GM18517 (cell line): Measurements from ENCODE around the gene EYA2.

ENCODE experiments used
- ATAC-seq: cut with Tn5 transposase; IDR thresholded peaks from one replicate; pipeline ENCODE4 v1.9.1; 2021; ENCODE audit warnings: mild to moderate bottlenecking, moderate library complexity; ENCODE audit not compliant: unreplicated experiment

EYA2 gene

DNA sequence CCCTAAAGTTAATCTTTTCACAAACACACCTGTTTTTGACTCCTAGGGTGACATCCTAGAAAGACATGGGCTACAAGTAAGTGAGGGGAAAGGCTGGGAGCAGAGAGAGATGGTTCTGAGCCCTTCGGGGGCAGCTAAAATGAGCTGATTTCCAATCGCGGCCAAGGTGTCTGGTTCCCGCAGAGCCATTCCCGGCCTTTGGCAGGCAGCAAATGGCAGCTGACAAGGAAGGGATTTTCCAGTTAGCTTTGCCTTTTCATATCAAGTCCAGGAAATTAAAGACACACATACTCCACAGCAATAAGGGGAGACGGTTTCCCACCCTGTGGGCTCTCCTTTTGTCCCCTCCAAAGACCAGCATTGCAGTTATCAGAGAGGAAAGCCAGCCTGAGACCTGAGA, 233.4 kb downstream of the EYA2 start:
- ATAC-seq, result no peak

DNA sequence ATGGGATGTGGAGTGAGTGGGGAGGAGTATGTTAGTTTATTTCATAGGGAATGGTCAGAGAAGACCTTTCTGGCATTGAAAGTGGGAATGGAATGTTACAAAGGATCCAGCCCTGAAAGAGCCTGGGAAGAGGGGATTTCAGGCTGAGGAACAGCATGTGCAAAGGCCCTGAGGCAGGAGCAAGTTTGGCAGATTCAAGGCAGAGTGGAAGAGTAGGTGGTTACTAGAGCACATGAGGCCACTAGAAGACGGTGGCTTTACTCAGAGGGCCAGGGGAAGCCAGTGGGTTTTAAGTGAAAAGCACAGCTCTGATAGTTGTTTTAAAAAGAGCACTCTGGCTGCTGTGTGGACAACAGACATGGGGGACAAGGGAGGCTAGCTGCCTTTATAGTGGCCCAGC, 234.7 kb downstream of the EYA2 start:
- no peak for ATAC-seq

DNA sequence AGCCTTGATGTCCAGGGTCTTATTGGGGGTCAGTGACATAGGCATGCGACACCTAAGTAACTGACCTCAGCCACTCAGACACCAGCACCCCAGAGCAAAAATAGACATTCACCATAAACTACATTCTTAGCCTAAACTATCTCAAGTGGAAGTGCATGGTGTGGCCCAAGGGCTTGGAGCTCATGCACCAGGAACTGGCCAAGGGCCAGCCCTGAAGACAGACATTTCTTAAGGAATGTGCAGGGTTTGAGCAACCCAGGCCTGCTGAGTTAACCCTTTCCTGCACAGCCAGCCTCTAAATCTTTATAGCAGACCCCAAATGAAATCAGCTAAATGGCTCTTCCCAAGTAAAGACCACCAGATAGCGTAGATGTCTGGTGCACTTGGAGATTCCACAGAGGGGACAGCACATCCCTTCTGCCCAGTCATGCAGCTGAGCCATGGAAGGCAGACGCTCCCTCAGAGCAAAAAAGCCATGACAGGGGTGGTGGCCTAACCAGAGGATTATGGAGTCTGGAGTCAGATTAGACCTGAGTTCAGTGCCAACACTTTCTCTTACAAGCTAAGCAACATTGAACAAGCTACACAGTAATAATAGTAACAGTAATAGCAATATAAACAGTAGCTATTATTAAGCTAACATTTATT, 239.3 kb downstream of the EYA2 start:
- no peak for ATAC-seq

DNA sequence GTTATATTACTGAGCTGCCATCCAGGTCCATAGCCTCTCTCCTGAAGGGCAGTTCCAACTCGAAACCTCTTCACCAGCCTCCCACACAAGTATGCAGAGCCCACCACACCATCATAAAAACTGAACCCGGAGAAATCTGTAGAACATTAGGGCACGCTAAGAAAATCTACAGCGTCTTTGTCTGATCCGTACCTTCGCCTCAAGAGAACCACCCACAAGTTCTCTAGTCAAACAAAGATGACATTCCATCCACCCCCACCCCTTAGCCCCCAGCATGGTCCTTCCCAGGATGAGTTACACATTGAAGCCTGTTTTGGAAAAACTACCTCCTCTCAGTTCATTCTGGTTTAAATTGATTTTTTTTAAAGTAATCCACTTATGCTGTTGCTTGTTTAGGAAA, 242.1 kb downstream of the EYA2 start:
- ATAC-seq, result no peak

DNA sequence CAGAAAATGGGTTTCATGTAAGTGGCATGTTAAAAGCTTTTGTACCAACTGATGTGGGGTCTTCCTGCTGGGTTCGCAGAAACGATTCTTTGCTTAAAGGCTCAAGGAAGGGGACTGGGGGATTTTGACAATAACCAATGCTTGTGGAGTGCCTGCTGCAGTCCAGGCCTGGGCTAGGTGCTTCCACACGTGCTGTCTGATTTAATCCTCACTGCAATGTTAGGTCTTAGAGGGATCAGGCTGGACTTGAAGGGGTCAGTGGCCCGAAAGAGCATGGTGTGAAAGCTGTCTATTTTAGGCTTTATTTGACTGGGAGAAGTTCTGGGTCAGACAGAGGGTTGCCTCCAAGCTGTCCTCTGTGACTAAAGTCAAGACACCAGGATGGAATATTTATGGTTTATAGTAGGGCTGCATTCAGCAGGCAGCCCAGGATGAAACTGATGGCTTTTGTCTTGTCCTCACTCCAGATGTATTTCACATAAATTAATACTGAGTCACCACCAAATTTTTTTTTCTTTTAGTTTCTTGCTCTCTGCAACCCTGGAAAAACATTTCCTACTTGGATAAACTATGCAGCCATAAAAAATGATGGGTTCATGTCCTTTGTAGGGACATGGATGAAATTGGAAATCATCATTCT, 242.7 kb downstream of the EYA2 start:
- ATAC-seq, result no peak

DNA sequence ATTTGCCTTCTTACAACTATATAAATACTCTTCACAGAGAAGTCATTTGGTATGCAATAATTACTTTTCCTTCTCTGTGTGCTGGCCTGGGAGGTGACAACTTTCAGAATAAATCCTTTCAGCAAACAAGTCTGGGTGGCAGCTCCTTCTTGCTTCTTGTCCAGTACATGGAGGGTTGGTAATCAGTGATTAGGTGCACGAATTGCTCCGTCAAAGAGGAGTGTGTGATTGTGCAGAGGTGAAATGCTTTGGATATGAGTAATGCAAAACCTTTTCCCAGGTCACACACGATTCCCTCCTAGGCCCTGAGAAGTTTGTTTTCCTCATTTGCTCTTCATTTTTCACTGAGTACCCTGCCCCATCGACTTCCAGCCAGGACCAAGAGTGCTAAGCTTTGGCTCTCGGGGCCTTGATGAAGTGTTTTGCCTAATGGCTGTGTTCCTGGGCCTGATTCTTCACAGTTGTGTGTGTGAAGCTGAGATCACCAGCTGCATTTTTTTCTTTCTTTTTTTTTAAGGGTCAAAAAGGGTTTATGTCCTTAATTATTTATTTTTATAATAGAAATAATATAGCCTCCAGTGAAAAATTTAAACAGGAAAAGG, 245.4 kb downstream of the EYA2 start:
- ATAC-seq, result no peak

DNA sequence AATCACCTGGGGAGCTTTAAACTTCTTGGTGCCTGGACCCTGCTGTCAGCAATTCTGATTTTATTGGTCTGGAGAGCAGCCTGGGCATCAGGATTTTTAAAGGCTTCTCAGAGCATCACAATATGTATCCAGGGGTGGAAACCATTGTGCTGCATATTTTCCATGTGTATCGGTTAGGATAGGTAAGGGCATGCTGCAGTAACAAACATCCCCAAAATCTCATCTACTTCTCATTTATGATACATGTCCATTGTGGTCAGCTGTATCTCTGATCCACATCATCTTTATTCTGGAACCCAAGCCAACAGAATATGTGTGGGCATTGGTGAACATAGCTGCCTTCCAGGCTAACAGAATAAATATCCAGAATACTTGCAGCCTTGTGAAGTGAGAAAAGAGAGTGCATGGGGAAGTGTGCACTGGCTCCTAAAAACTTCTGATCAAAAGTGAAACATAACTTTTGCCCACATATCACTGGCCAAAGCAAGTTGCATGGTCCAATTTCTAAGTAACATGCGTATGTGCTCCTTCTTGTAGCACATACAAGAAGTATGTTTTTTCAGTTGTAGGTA, 246.8 kb downstream of the EYA2 start:
- ATAC-seq, result no peak

DNA sequence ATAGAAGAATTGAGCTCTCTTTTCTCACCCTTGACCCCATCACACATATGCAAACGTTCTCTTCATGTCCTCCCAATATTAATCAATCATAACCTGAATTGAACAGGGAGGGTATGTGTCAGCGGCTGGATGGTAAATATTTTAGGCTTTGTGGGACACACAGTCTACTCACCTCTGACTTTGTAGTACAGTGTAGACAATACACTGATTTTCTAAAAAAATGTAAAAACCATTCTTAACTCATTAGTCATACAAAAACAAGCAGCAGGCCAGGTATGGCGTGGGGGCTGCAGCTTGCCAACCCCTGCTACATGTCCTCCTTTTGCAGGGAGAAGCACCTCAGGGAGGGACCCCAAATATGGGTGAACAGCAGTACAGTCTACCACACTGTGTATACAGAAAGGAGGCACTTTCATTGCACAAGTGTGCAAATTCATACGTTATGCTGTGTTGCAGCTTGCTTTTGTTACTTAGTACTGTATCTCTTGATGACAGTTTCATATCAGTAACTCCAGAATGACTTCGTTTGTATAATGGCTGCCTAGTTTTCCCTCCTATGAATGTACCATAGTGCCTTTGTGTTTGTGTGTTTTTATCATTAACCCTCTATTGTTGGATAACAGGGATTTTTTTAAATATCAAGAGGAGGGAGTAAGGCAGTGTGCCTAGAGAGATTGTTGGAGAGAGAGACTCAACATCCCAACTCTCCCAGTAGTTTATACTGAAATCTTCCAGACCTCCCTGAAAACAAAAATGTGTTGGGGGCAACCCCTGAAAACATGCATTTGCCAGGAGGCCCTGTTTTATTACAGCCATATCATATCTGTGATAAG, 247.5 kb downstream of the EYA2 start:
- no peak for ATAC-seq

DNA sequence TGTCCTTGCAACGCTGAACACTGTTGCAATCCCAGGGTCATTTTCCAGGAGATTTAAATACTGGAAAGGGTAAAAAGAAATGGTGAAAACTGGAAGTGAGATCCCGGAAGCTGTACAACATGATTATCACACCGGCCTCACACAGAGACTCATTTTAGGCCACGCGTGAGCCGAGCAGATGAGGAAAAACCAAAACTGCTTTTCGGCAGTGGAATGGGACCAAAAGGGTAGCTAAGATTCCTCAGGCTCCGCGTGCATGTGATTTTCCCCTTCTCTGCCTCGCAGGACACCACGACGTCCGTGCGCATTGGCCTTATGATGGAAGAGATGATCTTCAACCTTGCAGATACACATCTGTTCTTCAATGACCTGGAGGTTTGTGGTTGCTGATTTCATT, 248.1 kb downstream of the EYA2 start:
- no peak for ATAC-seq

DNA sequence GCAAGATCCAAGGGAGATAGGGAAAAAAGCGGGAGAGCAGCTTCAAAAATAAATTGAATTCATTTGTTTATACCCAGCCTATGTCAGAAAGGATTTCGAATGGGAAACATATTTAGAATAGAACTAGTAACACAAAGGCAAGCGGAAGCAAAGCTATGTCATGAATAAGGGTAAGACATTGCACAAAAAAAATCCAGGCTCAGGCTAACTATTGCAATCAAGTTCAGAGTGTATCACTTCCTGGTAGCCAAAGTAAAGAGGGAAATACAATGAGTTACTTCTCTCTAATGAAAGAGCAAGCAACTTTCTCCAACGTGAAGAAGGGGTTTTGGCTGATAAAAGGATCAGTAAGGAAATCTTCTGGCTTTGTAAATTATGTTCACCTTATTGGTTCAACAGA, 249.0 kb downstream of the EYA2 start:
- ATAC-seq, result no peak

DNA sequence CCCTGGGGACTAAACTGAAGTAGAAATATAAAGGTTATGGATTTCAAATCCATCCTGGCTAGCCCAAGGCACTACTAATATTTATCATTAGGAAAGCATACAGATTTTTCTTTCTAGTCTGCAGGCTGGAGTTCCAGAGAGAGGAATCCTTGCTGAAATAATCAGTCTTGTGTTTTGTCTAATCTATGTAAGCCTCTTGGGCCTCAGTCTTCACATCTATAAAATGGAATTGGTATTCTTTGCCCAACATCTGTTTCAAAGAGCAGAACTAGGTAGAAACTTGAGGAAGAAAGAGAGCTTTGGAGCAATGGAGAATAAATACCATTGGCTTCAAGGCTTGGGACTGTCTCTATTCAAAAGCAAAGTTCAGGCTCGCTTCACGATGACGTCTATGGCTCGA, 249.8 kb downstream of the EYA2 start:
- no peak for ATAC-seq

DNA sequence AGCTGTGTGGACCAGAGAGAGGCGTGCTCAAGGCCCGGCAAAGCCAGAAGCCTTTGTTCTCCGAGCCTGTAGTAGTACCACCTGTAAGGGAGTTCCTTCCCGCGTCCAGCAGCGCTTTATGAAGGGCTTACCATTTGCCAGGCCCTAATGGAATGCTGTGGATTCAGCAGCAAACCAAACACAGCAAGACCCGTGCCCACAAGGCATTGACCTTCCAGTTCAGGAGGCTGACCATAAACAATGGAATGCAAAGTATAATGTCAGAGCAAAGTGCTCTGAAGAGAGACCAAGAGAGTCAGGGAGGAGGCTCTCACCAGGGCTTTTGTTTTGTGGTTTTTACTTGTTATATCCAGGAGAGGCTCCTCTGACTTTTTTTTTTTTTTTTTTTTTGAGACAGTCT, 252.0 kb downstream of the EYA2 start:
- ATAC-seq, result no peak

DNA sequence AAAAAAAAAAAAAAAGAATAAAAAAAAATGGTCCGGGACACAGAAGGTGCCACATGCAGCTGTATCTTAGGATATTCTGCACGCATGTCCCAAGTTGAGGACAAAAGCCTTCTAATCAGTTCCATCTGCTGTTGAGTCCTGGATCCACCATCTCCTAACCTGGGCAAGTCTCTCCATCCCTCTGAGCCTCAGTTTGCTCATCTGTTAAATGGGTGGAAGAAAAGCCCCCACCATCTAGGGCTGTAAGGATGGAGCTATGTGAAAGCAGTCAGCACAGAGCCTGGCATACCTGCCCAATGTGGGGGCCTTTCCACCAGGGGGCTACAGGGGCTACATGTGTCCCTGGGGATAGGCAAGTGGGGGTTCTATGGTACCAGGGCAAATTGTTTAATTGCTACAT, 253.4 kb downstream of the EYA2 start:
- ATAC-seq, result no peak

DNA sequence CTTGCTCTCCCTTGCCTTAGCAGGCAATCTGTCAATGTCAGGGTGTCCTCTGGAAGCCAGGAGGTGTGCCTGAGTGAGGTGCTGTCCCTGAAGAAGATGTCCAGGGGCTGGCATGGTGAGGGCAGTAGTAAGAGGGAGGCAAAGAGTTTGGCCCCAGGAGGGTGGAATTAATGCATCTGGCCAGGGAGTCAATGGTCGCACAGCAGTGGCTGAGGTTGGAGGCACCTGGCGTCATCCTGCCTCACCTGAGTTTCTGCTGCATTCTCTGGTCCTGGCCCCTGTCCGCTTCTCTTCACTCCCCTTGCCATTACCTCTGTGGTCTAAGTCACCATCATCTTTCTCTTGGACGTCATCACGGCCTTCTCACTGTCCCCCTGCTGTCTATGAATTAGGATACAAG, 255.3 kb downstream of the EYA2 start:
- no peak for ATAC-seq

DNA sequence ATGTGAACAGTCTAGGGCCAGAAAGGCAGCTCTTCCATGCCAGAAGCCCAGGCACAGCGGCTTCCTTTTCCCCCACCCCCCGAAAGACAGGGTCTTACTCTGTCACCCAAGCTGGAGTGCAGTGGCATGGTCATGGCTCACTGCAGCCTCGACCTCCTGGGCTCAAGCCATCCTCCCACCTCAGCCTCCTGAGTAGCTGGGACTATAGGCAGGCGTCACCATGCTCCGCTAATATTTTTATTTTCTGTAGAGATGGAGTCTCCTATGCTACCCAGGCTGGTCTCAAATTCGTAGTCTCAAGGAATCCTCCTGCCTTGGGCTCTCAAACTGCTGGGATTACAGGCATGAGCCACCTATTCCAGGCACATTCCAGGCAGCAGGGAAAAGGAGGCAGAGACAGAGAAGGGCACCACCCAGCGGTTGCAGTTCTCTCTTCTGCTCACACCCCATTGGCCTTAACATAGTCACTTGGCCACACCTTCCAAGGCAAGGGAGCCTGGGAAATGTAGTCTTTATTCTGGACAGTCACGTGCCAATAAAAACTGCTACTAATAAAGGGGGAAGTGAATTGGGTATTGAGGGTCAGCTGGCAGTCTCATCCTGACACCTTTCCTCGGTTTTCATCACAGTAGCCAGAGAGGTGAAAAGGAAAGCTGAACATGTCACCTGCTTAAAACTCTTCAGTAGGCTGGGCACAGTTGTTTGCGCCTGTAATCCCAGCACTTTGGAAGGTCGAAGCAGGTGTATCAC, 255.9 kb downstream of the EYA2 start:
- ATAC-seq, result no peak

DNA sequence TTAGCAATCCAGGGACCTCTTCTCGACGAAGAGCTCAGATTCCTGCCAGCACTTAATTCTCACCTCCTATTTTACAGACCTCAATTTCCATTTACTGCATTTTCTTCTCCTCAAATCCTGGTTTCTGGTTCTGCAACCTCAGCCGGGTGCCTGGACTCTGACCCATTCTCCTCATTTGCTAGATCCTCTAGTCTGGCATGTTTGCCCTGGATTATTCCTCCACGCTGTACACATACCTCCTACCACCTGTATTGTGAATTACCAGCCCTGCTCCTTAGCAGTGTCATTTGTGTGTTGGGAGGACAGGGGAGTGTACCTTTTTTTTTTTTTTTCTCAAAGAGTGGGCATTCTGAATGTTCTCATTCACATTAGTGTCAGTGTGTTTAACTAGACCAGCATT, 257.4 kb downstream of the EYA2 start:
- no peak for ATAC-seq

DNA sequence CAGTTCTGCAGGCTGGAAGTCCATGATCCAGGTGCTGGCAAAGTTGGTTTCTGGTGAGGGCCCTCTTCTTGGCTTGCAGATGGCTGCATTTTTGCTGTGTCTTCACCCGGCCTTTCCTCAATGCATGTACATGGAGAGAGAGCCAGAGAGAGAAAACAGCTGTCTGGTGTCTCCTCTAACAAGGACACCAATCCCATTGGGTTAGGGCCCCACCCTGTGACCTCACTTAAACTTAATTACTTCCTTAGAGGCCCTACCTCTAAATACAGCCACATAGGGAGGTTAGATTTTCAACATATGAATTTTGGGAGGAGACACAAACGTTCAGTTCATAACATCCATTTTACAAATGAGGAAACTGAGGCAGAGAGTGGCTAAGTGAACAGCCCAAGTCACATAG, 259.4 kb downstream of the EYA2 start:
- ATAC-seq, result no peak

DNA sequence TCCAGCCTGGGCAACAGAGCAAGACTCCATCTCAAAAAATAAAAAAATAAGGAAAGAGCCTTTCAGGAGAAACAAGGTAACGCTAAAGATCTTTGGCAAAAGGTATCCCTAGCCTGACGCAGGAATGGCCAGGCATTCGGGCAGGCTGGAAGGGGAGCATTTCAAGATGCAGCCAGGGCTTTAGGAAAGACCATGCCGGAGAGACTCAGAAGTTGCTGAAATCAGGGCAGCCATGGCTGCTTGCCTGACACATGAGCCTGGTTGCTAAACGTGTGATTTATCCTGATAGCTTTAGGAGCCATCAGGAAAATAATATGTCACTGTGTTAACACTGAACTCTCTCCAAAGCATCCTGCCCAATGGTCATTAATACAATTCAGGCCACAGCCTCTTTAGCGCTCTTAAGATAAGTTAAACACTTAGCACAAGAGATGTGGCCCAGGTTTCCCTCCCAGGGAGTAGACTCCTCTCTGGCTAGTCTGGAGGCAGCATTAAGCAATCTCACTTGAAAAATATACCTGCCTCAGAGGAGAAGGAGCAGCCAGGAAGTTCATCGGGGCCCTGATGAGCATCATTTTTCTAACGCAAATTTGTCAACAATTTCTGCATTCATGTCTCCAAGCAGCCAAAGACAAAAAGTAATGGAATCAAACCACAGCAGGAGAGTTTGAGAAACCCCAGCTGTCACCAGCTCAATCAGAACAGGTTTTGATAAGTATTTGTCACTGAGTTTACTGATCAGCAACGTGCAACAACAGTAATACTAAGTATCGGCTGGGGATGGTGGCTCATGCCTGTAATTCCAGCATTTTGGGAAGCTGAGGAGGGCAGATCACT, 261.9 kb downstream of the EYA2 start:
- no peak for ATAC-seq

DNA sequence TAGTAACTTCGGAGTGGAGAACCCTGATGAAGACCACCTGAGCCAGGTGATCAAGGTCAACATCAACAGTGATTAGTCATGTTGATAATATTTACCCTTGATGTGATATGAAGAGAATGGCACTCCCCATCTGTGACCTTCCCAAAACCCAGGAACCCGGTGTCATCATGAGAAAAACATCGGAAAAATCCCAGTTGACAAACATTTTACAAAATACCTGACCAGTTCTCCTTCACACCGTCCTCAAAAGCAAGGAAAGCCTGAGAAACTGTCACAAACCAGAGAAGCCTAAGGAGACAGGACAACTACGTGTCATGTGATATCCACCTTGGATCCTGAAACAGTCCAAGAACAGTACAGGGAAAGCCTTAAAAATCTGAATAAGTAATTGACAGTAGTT, 264.5 kb downstream of the EYA2 start:
- no peak for ATAC-seq

DNA sequence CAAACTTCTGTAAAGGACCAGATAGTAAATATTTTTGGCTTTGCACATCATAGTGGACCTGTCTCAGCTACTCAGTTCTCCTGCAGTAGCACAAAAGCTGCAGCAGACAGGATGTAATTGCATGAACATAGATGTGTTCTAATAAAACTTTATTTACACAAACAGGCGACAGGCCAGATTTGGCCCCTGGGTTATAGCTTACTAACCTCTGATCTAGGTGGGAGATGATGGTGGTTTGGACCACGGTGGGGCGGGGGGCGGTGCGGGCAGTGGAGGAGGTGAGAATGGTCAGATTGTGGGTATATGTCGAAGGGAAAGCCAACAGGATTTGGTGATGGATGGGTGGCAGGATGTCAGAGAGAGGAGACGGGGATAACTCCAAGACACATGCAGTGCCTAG, 265.6 kb downstream of the EYA2 start:
- ATAC-seq, result no peak
